ENCODE measurements around the gene SLC17A8.

GRCh38 chr12:100461330-100461973 is 104.6 kb downstream of the SLC17A8 start:
- TF ChIP-seq CTCF (IDR thresholded peaks at IDR 0.05; ENCODE audit: low read depth, low read length, missing input control) (no peak), EGR1 (IDR thresholded peaks at IDR 0.05; ENCODE audit: low read depth in 2 of 2) (no peak), GABPA (IDR thresholded peaks at IDR 0.05 in 1 of 2, conservative IDR thresholded peaks at IDR 0.05 in 1 of 2) (no peak)

Data from liver (tissue), 3 donors.